GM12878 (cell line): Measurements from ENCODE around the gene LRBA.

ENCODE experiments used
- BACH1 ChIP-seq: fragments of 450-650 bp; IDR thresholded peaks from 2 replicates; pipeline ENCODE4 v1.6.1; 2017; ENCODE audit warnings: mild to moderate bottlenecking, borderline replicate concordance
- BRCA1 ChIP-seq: IDR thresholded peaks from 2 replicates; pipeline ENCODE4 v1.6.1; 2011; ENCODE audit warnings: low read depth, low read length, improper control_type of control experiment
- EZH2 ChIP-seq: IDR thresholded peaks from 2 replicates; pipeline ENCODE4 v1.6.1; 2012; ENCODE audit warnings: low read depth, mild to moderate bottlenecking, control low read depth, inconsistent platforms, low read length, borderline replicate concordance; ENCODE audit not compliant: control insufficient read depth
- RFX5 ChIP-seq: IDR thresholded peaks from 2 replicates; pipeline ENCODE4 v1.6.1; 2011; ENCODE audit warnings: low read depth, low read length, improper control_type of control experiment
- TAF1 ChIP-seq: IDR thresholded peaks from 2 replicates; pipeline ENCODE4 v1.6.1; 2011; ENCODE audit warnings: mild to moderate bottlenecking, low read depth, low read length, borderline replicate concordance

GRCh38 chr4:150619042-150619441, 396.0 kb downstream of the LRBA start:
- TF ChIP-seq EZH2 (no peak), BACH1 (no peak), BRCA1 (no peak), RFX5 (no peak), TAF1 (no peak)
